ES-I3 (cell line): Measurements from ENCODE around the gene NR3C2.

Experiments used
- H3K36me3 ChIP-seq: 2 replicates; pipeline ENCODE4 v1.6.1; 2013; ENCODE audit warnings: mild to moderate bottlenecking, low read length, control low read depth, moderate library complexity; ENCODE audit not compliant: insufficient read depth
- H3K4me1 ChIP-seq: 2 replicates; pipeline ENCODE4 v1.6.1; 2013; ENCODE audit warnings: mild to moderate bottlenecking, control low read depth, low read length; ENCODE audit not compliant: insufficient read depth
- H3K9ac ChIP-seq: 2 replicates; pipeline ENCODE4 v1.6.1; 2013; ENCODE audit warnings: low read depth, mild to moderate bottlenecking, low read length, moderate library complexity
- H3K9me3 ChIP-seq: 2 replicates; pipeline ENCODE4 v1.6.1; 2013; ENCODE audit warnings: mild to moderate bottlenecking, low read length, moderate library complexity; ENCODE audit not compliant: control insufficient read depth, insufficient read depth

Gene NR3C2

GRCh38 chr4:148367756-148368155 lies 74.5 kb downstream of the NR3C2 start:
- H3K9me3 ChIP-seq = no peaks in the 10 kb centered on the region
- no peak overlapping the region for H3K9ac ChIP-seq
- no peaks in the 10 kb centered on the region for H3K36me3 ChIP-seq

GRCh38 chr4:148366251-148366650 lies 76.0 kb downstream of the NR3C2 start:
- no peaks in the 10 kb centered on the region for H3K4me1 ChIP-seq
- no peak overlapping the region for H3K9ac ChIP-seq
- no peaks in the 10 kb centered on the region for H3K9me3 ChIP-seq
- H3K36me3 ChIP-seq = no peaks in the 10 kb centered on the region

More at GRCh38 chr4:148367756-148368155, 74.5 kb downstream of the NR3C2 start:
- H3K4me1 ChIP-seq = no peaks in the 10 kb centered on the region

GRCh38 chr4:148364525-148364924 lies 77.7 kb downstream of the NR3C2 start:
- H3K36me3 ChIP-seq = no peaks in the 10 kb centered on the region
- no peak overlapping the region for H3K9ac ChIP-seq
- H3K4me1 ChIP-seq = 0 out of 2 replicates have a peak, but pooled peaks cover 7% of the 10 kb centered on the region
- H3K9me3 ChIP-seq = no peaks in the 10 kb centered on the region

DNA sequence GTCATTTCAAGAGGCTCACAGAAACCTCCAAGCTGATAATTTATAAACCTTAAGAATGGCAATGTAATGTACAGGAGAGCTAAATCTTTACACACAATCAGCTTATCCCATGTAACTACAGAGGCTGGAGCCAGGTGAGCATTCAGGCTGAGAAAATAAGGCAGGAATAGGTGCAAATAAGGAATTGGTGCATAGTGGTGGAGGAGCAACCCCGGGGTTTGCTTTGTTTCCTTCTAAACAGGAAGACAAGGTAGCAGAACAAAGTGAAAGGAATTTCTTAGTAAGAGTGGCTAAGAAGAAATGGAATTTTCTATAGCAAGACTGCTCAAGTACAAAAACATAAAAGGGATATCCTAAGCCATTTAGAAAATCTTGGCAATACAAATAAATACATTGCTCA lies 82.4 kb downstream of the NR3C2 start:
- Histone ChIP-seq H3K36me3 (no peaks in the 10 kb centered on the region), H3K4me1 (0 out of 2 replicates have a peak, but pooled peaks cover 8% of the 10 kb centered on the region), H3K9me3 (no peaks in the 10 kb centered on the region), H3K9ac (no peak overlapping the region)

DNA sequence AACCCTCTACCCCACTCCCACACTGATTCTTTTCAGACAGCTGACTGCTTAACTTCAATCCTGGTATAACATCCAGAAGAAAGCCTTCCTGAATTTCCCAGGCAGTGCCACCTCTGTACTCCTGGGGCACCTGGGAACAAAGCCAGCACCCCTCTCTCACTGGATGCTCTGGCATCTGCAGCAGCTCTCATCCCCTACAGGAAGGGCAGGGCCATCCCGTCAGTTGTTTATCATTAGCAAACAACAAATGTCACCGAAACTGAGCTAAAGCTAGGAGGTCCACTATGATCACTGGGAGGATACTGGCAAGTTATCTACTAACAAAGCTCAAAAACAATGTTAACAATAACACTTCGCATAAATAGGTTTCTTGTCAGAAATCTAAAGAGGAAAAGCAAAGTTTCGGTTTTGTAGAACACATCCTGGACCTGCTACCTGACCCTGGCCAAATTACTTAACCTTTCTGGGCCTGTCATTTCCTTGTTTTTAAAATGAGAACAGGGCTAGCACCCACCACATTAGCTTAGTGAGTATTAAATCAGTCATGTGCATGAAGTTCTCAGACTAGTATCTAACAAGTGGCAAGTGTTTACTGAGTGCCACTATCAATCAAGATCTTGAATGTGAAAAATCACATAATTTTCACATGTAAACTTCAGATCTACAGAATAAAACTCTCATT lies 86.6 kb downstream of the NR3C2 start:
- Histone ChIP-seq H3K36me3 (no peaks in the 10 kb centered on the region), H3K9ac (no peak overlapping the region), H3K9me3 (no peaks in the 10 kb centered on the region), H3K4me1 (0 out of 2 replicates have a peak, but pooled peaks cover 8% of the 10 kb centered on the region)

DNA sequence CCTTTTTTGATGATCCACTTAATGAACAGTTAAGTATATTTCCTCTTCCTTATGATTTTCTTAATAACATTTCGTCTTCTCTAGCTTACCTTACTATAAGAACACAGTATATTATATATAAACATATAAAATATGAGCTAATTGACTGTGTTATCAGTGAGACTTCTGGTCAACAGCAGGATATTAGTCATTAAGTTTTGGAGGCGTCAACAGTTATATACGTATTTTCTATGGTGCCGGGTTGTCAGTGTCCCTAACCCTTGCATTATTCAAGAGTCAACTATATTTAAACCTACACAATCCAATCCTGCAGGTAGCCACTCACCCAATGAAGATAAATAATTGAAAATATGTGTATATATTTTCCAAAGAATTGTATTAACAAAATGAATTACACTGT lies 88.0 kb downstream of the NR3C2 start:
- no peaks in the 10 kb centered on the region for H3K36me3 ChIP-seq
- H3K9ac ChIP-seq = no peak overlapping the region
- no peaks in the 10 kb centered on the region for H3K4me1 ChIP-seq
- no peaks in the 10 kb centered on the region for H3K9me3 ChIP-seq

GRCh38 chr4:148353571-148353970 lies 88.6 kb downstream of the NR3C2 start:
- Histone ChIP-seq H3K9ac (no peak overlapping the region), H3K9me3 (no peaks in the 10 kb centered on the region), H3K4me1 (no peaks in the 10 kb centered on the region), H3K36me3 (no peaks in the 10 kb centered on the region)

- H3K9me3 ChIP-seq = no peaks in the 10 kb centered on the region
- H3K4me1 ChIP-seq = no peaks in the 10 kb centered on the region
- no peaks in the 10 kb centered on the region for H3K36me3 ChIP-seq
- no peak overlapping the region for H3K9ac ChIP-seq
Measured at GRCh38 chr4:148349153-148349552, 93.1 kb downstream of the NR3C2 start.

DNA sequence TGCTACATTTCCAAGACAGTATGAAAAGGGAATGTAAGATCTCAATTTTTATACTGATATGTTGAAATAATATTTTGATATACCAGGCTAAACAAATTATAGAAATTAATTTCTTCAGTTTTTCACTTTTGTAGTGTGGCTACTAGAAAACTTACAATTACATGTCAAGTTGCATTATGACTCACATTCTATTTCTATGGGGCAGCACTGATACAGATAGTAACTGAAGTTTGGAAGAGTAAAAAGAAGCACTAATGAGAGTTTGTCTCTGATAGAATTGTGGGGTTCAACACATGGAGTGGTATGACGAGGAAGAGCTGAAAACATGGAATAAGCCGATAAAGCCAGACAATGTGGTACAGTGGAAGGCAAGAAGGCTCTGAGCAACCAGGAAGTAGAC lies 95.6 kb downstream of the NR3C2 start:
- no peaks in the 10 kb centered on the region for H3K9me3 ChIP-seq
- H3K36me3 ChIP-seq = no peaks in the 10 kb centered on the region
- H3K9ac ChIP-seq = no peak overlapping the region
- no peaks in the 10 kb centered on the region for H3K4me1 ChIP-seq

- H3K9me3 ChIP-seq = no peaks in the 10 kb centered on the region
- no peaks in the 10 kb centered on the region for H3K4me1 ChIP-seq
- no peaks in the 10 kb centered on the region for H3K36me3 ChIP-seq
- H3K9ac ChIP-seq = no peak overlapping the region
Measured at GRCh38 chr4:148345509-148345908, 96.7 kb downstream of the NR3C2 start.

DNA sequence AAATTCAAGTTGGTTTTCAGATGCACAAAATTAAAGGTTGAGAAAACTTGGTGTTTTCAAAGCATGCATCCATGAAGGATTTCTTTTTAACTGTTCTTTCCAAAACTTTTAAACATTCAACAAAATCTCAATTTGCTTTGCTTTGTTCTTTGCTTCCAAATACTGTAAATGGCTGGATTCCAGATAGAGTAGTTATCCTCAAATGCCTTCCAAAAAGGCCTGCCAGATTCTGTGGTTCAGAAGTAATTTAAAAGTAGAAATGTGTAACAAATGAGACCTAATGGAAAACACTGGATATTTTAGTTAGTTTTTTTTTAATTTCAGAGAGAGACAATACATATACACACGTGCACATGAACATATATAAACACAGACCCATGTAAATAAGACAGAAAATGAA lies 97.3 kb downstream of the NR3C2 start:
- Histone ChIP-seq H3K9me3 (no peaks in the 10 kb centered on the region), H3K9ac (no peak overlapping the region), H3K36me3 (no peaks in the 10 kb centered on the region), H3K4me1 (no peaks in the 10 kb centered on the region)

GRCh38 chr4:148344352-148344751 lies 97.9 kb downstream of the NR3C2 start:
- no peaks in the 10 kb centered on the region for H3K9me3 ChIP-seq
- no peak overlapping the region for H3K9ac ChIP-seq
- H3K4me1 ChIP-seq = no peaks in the 10 kb centered on the region
- H3K36me3 ChIP-seq = no peaks in the 10 kb centered on the region

GRCh38 chr4:148341980-148342800 lies 100.0 kb downstream of the NR3C2 start:
- Histone ChIP-seq H3K4me1 (no peaks in the 10 kb centered on the region), H3K9ac (no peak overlapping the region), H3K9me3 (no peaks in the 10 kb centered on the region), H3K36me3 (no peaks in the 10 kb centered on the region)

- no peaks in the 10 kb centered on the region for H3K9me3 ChIP-seq
- H3K36me3 ChIP-seq = no peaks in the 10 kb centered on the region
- no peak overlapping the region for H3K9ac ChIP-seq
- H3K4me1 ChIP-seq = no peaks in the 10 kb centered on the region
Measured at GRCh38 chr4:148335133-148335532, 107.1 kb downstream of the NR3C2 start.

- no peaks in the 10 kb centered on the region for H3K4me1 ChIP-seq
- H3K9me3 ChIP-seq = no peaks in the 10 kb centered on the region
- no peak overlapping the region for H3K9ac ChIP-seq
- no peaks in the 10 kb centered on the region for H3K36me3 ChIP-seq
Measured at GRCh38 chr4:148333265-148333664, 108.9 kb downstream of the NR3C2 start.
